COLO668 (cell line): ENCODE data around the gene ISLR2.
A peak's percentile ranks its signal among the peaks of the same experiment; 100 is the strongest.

Experiments
- DNase-seq: peaks from one replicate; lab custom pipeline; 2025; ENCODE audit not compliant: unreplicated experiment; lab: John Stamatoyannopoulos, UW

ISLR2 gene

DNA sequence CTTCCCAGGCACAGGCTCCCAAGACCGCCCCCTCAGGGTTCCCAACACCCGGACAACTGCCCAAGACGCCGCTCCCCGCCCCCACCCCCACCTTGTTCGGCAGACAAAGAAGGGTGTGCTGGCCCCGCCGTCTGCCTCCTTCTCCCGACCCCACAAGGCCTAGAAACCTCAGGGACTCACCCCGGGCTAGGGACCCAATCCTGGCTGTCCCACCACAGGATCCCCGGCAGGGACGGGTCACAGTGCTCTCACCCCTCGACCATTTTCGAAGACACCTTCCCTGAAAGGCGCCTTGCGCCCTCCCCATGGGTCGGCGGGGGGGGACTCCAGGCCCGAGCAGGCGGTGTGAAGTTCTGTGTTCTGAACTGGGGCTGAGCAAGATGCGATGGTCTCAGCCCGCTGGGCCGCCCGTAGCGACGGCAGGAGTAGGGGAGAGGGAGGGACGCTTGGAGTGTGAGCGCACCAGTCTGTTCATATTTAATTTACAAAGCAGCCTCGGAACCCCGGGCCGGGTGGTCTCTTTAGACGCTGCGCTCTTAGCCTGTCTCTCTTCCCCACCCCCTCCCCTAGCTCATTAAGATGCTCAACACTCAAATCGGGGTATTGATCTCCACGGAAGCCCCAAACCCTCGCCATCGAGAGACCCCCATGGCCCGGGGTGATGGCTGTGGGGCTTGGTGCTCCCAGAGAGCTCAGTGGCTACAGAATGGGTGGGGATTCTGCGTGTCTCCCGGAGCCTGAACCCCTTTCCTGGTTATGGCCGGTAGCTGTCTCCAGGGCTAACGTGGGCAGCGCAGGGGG lies 1.4 kb upstream of the ISLR2 start:
- no peak for DNase-seq

DNA sequence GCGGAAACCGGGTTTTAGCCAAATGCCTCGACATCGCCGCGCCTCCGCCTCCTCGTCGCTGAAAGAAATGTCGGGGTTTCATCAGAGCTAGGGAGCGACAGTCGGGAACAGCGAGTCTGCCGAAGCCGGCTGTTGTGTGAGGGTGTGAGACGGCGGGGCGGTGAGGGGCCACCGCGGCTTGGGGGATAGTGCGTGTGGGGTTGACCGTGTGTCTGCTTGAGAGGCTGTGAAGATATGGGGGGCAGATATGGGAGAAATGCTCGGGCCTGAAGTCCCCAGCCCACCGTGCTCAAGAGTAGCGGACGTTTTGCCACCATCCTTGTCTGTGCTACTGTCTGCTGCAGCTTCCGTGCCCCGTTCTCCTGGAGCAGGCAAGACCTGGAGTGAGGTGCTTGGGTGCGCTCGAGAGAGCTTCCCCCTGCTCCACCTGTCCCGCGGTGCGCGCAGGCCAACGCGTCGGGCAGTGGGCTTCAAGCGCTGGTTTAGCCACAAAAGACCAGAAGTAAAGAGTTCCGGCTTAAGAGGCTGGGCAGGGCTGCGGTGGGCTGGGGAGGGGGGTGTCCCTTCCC lies 716 bp upstream of the ISLR2 start:
- DNase-seq = peak; percentile 17

DNA sequence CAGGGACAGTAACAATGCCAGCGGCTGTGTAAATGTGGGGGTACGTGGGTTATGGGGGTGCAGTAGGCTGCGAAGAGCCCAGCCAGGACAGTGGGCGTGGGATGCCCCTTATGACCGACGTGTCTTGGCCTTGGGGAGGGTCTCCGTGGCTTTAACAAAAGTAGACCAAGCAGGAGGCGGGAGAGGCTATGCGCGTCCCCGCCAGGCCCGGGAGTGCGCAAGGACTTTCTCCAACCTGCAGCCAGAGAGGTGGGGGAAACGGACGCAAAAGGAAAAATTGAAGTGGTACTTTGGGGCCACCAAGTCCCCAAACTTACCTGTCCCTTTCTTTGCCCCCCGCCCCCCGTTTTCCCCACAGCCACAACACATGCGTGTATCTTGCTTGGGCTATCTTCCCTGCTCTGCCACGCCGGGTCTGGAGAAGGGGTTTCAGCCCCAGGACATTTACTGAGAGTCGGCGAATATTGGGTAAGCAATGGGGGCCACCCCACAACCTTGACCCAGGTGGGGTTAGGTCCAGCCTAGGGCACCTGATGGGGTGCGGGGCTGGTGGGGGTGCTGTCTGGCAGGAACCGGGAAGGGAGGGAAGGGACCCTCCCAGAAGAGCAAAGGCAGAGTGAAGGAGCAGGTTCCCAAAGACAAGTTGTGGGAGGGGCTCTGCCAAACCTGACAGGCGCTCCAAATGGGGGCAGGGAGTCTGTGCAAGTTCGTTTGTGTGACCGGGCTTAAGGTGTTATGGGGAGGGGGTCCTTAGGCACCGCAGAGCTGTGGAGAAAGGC lies 652 bp downstream of the ISLR2 start:
- DNase-seq = no peak

DNA sequence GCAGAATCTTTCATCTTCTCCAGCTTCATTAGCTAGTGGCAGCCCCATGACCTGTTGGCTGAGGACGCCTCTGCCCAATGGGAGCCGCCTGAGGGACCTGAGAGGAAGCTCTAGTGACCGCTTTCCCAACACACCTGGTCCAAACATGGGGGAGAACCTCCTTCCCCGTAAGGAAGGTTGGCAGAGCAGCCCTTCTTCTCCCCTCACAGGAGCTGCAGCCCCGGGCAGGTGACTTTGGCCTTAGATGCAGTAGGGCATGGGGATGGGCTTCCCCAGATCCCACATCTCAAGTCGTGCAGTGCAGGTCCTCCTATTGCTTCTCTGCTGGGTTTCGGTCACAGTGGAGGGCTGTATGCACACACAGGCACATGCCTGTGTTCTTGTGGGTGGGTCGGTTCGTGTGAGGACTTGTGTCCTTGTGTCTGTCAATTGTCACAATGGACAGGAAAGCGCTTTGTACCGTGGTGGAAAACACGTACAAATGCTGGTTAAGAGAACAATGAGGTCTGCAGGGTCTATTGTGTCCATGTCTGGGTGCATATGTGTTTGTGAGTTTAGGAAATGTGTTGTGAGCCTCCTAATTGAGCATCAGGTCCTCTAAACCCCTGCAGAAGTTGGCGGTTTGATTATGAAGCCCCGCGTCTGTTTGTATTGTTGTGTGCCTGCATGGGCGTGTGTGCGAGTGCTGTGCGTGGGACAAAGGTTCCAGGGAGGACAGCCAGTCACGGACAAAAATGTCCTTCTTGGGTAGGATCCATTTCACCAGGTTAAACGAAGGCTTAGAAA lies 1.4 kb downstream of the ISLR2 start:
- DNase-seq = no peak

DNA sequence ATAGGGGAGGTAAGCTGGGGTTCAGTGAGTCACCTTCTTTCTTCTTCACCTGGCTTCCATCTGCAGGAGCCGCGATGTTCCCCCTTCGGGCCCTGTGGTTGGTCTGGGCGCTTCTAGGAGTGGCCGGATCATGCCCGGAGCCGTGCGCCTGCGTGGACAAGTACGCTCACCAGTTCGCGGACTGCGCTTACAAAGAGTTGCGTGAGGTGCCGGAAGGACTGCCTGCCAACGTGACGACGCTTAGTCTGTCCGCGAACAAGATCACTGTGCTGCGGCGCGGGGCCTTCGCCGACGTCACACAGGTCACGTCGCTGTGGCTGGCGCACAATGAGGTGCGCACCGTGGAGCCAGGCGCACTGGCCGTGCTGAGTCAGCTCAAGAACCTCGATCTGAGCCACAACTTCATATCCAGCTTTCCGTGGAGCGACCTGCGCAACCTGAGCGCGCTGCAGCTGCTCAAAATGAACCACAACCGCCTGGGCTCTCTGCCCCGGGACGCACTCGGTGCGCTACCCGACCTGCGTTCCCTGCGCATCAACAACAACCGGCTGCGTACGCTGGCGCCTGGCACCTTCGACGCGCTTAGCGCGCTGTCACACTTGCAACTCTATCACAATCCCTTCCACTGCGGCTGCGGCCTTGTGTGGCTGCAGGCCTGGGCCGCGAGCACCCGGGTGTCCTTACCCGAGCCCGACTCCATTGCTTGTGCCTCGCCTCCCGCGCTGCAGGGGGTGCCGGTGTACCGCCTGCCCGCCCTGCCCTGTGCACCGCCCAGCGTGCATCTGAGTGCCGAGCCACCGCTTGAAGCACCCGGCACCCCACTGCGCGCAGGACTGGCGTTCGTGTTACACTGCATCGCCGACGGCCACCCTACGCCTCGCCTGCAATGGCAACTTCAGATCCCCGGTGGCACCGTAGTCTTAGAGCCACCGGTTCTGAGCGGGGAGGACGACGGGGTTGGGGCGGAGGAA lies 2.6 kb downstream of the ISLR2 start:
- peak; percentile 68 for DNase-seq

DNA sequence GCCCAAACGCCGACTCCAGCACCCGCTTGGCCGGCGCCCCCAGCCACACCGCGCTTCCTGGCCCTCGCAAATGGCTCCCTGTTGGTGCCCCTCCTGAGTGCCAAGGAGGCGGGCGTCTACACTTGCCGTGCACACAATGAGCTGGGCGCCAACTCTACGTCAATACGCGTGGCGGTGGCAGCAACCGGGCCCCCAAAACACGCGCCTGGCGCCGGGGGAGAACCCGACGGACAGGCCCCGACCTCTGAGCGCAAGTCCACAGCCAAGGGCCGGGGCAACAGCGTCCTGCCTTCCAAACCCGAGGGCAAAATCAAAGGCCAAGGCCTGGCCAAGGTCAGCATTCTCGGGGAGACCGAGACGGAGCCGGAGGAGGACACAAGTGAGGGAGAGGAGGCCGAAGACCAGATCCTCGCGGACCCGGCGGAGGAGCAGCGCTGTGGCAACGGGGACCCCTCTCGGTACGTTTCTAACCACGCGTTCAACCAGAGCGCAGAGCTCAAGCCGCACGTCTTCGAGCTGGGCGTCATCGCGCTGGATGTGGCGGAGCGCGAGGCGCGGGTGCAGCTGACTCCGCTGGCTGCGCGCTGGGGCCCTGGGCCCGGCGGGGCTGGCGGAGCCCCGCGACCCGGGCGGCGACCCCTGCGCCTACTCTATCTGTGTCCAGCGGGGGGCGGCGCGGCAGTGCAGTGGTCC lies 3.5 kb downstream of the ISLR2 start:
- DNase-seq = no peak

DNA sequence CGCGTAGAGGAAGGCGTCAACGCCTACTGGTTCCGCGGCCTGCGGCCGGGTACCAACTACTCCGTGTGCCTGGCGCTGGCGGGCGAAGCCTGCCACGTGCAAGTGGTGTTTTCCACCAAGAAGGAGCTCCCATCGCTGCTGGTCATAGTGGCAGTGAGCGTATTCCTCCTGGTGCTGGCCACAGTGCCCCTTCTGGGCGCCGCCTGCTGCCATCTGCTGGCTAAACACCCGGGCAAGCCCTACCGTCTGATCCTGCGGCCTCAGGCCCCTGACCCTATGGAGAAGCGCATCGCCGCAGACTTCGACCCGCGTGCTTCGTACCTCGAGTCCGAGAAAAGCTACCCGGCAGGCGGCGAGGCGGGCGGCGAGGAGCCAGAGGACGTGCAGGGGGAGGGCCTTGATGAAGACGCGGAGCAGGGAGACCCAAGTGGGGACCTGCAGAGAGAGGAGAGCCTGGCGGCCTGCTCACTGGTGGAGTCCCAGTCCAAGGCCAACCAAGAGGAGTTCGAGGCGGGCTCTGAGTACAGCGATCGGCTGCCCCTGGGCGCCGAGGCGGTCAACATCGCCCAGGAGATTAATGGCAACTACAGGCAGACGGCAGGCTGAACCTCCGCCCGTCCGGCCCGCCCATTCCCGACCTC lies 4.1 kb downstream of the ISLR2 start:
- peak; percentile 64 for DNase-seq

DNA sequence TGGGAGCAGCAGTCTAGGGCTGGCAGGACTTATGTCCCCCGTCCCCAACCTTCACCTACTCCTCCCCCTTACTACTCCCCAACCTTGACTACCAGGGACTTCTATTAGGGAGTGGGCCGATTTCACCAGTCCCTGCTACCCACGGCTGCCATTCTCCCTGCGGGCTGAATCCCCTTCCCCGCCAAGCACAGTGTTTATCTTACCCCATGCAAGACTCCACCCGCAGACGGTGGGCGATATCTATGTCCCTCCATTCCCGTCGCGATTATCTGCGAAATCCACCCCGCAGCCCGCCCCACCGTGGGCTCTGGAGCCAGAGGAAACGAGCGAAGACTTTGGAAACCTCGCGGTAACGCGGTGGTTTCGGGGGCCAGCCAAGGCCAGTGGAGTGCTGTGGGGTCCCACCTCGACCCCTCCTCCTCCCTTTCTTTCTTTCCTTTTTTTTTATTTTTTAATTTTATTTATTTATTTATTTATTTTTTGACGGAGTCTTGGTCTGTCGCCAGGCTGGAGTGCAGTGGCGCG lies 4.7 kb downstream of the ISLR2 start:
- DNase-seq = no peak

DNA sequence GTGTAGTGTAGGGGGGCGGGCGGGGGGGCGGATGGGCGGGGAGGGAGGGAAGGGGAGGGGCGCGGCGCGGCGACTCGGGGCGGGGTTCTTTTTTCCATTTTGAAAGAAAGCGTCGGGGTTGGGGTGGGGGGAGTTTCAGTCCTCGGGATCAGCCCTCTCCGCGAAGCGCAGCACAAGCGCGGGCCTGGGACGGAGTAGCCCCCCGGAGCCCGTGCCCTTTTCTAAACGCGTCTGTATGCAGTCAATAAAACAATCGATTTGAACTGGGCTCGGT lies 6.1 kb downstream of the ISLR2 start:
- no peak for DNase-seq

DNA sequence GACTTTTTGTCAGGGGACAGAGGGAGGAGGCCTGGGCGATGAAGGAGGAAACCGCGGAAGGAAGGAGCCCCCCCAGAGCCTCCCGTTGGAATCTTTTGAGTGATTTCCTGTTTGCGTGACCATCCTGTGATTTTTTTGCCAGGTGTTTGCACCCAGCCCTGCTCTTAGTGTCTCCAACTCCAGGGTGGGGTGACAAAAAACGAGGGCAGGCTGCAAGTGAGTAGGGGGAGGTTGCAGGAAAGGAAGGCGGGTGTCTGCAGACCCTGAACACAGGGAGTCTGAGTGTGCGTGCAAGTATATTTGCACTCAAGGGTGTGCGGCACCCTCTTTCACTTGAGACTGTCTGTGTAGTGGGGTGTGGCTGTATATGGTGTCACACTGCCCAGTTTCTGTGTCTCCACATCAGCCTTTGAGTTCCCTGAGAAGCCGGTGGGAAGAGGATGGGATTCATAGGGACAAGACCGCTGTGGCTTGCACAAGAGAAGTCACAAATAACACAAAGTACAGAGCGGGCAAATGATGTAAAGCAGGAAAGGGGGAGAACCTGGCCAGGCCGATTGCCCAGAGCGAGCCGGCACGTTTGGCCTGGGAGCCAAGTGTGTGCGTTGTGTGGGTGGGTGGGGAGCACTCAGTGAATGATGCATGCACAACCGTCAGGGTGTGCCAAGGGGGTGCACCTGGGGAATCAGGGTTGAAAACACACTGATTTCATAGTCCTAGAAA lies 6.6 kb downstream of the ISLR2 start:
- DNase-seq = no peak

DNA sequence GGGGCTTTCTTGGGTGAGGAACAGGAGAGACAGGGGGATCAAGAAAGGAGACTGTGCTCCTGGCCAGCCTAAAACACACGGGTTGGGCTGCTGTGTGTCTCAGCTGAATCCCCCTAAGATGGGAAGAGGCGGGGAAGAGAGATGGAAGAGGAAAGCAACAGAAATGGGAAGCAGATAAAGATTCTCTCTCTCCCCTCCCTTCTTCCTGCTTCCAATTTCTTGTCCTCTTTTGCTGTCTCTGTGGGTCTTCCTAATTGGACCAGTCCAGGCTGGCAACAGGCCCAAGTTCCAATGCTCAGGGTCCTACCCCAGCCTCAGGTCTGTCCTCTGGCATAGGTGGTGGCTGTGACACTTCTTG lies 7.1 kb downstream of the ISLR2 start:
- no peak for DNase-seq

DNA sequence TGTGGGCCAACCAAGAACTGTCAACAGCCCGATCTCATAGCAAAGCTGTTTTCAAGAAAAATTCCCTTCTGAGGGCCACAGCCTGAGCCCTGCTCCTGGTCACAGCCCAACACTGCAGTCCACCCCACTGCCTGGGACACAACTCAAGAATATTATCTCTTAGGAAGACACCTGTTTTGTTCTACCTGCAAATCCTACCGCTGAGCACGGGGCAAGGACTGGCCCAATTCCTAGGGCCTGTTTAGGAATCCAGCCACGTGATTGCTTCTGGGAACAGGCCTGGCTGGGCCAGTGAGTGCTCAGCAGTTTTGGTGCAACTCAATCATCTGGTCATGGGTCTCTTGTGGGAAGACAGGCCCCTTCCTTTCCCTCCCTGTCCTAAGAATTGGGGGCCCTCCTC lies 8.3 kb downstream of the ISLR2 start:
- DNase-seq = no peak

DNA sequence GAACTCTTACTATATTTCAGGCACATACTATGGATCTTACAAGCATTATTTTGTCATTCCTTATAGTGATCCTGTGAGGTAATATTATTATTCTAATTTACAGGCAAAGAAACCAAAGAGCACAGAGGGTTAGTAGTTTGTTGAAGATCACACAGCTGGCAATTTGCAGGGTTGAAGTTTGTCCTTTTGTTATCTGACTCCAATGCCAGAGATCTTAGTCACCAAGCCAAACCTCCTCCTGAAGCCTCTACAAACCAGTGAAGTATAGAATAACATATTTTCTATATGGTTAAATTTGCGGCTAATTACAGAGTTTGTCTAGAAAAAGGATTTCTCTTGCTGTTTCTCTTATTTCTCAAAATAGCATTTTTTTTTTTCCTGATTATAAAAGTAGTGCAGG lies 11.2 kb downstream of the ISLR2 start:
- DNase-seq = no peak

DNA sequence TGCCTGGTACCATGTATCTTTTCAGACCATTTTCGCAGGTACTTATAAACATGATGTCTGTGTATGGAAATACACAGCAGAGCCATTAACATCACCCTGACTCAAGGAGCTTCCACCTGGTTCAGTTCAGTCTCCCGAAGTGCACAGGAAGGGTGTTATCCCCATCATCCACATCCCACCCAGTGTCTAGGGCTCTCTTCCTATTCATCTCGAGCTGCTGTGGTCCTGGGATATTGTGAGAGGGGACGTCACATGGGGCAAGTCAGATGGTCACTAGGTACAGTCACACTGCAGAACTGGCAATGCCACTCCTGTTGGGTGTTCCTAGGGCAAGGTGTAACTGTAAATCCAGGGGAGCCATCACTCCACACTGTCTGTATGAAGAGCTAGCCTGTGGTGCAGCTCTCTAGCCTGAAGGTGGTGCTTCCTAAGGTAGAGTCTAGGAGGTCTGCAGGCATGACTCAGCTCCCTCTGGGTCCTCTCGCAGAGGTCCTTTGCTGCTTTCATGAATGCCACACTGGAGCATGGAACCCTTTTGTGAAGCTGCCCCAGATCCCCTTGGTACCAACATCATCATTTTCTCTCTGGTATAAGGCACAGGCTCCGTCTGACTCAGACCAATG lies 13.9 kb downstream of the ISLR2 start:
- no peak for DNase-seq

DNA sequence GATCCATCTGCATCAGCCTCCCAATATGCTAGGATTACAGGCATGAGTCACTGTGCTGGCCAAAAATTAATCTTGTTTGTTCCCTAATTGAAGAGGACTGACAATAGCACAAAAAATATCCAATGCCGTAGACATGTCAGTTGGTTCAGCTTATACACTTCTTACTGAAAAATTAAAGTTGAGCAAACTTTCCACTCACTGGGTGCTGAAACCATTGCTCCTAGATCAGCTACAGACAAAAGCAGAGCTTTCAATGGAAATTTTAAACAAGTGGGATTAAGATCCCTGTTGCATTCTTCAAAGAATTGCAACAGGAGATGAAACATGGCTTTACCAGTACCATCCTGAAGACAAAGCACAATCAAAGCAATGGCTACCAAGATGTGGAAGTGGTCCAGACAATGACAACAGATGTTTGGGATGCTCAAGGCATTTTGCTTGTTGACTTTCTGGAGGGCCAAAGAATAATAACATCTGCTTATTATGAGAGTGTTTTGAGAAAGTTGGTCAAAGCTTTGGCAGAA lies 16.0 kb downstream of the ISLR2 start:
- DNase-seq = no peak

DNA sequence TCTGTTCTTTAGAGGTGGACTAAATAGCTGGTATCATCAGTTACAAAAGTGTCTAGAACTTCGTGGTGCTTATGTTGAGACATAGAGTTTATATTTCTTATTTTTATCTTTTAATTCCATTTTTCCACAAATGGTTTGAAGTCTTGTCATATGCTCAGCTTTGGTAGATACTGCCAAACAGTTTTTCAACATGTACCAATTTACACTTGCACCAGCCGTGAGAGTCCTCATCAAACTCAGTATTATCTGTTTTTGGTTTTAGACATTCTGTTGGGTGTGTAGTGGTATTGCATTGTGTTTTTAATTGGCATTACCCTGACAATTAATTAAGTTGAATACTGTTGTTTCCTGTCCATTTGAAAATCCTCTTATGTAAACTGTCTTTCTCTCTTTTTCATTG lies 16.7 kb downstream of the ISLR2 start:
- DNase-seq = no peak

DNA sequence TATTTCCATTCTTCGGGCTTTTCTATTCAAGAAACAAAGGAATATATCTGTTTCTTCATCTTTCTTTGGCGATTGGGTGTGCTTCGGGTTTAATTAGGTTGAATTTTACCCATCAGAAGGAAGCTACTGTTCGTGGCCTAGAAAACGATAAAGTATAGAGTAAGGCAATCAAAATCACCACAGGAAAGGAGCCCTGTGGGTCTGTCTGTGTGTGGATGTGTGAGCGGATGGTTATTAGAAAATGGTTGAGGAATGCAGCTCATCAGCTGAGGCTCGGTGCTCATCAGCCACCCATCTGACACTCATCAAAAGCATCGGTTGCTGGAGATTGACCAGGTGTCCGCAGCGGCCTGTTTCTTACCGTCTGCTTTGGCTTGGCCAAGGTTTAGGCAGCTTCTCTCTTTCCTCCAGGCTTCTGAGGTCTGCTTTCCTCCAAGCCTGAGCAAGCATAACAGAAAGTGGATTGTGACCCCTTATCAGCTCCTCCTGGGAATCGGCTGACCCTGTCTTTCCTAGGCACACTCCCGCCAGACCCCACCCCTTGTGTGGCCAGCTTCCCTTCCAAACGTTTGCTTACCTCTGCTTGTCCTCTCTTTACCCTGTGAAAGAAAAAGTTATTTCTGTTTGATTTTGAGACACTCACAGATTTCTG lies 25.5 kb downstream of the ISLR2 start:
- no peak for DNase-seq
